Uterus (tissue), 4 donors: ENCODE data around the gene ZNF524. TPM values are rescaled to one million over a fixed set of nuclear protein-coding genes. Genes with fewer than 3 reads are reported as not detected.

Experiments used
- DNase-seq, 2 donors: peaks; one replicate each; pipeline ENCODE4 v3.0.0-alpha.2; 2019 to 2020
- H3K27ac ChIP-seq, 2 donors: fragments of 200-600 bp; sonication (generic); 1 replicate in 1 of 2; 2 replicates in 1 of 2; pipeline ENCODE4 v1.5.1; 2016 to 2018
- H3K27me3 ChIP-seq, 2 donors: fragments of 200-600 bp; sonication (generic); one replicate each; pipeline ENCODE4 v1.5.1; 2018 to 2019; ENCODE audit warnings: control low read depth in 1 of 2
- H3K36me3 ChIP-seq, 2 donors: fragments of 200-600 bp; sonication (generic); one replicate each; pipeline ENCODE4 v1.5.1; 2019; ENCODE audit warnings: control low read depth in 1 of 2
- H3K4me1 ChIP-seq, 2 donors: fragments of 200-600 bp; sonication (generic); one replicate each; pipeline ENCODE4 v1.5.1; 2018 to 2019; ENCODE audit warnings: control low read depth in 1 of 2
- H3K4me3 ChIP-seq, 2 donors: fragments of 200-600 bp; sonication (generic); 1 replicate in 1 of 2; 2 replicates in 1 of 2; pipeline ENCODE4 v1.5.1; 2018 to 2019; ENCODE audit warnings: mild to moderate bottlenecking in 1 of 2
- H3K9me3 ChIP-seq, 2 donors: fragments of 200-600 bp; sonication (generic); one replicate each; pipeline ENCODE4 v1.5.1; 2019; ENCODE audit warnings: control low read depth in 1 of 2
- POLR2A ChIP-seq, 2 donors: fragments of 450-650 bp; IDR thresholded peaks; one replicate each; pipeline ENCODE4 v1.6.1; 2016; ENCODE audit warnings: antibody characterized with exemption in 2 of 2, mild to moderate bottlenecking in 1 of 2, moderate library complexity in 1 of 2
- intact Hi-C: fragments of 100-400 bp; cut with DNase I; formaldehyde crosslinking; loops from one replicate; pipeline ENCODE4 v1.15.1; 2023; ENCODE audit warnings: low total_unique reads
- total RNA-seq, 4 donors: library from RNA; depleted of rRNA in 3 of 4; stranded (reverse); fragments of >200 nt in 3 of 4; gene quantifications; one replicate each; pipeline versions ENCODE4 v1.1.0 to v1.2.4, GENCODE V29; 2014 to 2023
- TF ChIP-seq, protein P1 (sequence below), 4 experiments: fragments of 200-600 bp in 2 of 4; fragments of 450-650 bp in 2 of 4; sonication (generic) in 2 of 4; IDR thresholded peaks; one replicate each; pipeline ENCODE4 v1.5.1; 2016 to 2019; ENCODE audit warnings: antibody characterized with exemption in 4 of 4, mild to moderate bottlenecking in 2 of 4, moderate library complexity in 1 of 4
- donor health status: DM: yes; HTN: yes; CAD: no.

ZNF524 gene
- total RNA-seq, 4 donors from 2014 or later, result 5.4 to 20.4 (median 14.6) TPM

- Histone ChIP-seq H3K4me3 (no peak overlapping the region), H3K36me3 (no peaks in the 10 kb centered on the region), H3K27me3 (no peaks in the 10 kb centered on the region), H3K27ac (no peak overlapping the region), H3K9me3 (no peaks in the 10 kb centered on the region), H3K4me1 (no peaks in the 10 kb centered on the region)
- no peak for TF ChIP-seq POLR2A (IDR thresholded peaks at IDR 0.05)
- TF ChIP-seq, protein P1, sequence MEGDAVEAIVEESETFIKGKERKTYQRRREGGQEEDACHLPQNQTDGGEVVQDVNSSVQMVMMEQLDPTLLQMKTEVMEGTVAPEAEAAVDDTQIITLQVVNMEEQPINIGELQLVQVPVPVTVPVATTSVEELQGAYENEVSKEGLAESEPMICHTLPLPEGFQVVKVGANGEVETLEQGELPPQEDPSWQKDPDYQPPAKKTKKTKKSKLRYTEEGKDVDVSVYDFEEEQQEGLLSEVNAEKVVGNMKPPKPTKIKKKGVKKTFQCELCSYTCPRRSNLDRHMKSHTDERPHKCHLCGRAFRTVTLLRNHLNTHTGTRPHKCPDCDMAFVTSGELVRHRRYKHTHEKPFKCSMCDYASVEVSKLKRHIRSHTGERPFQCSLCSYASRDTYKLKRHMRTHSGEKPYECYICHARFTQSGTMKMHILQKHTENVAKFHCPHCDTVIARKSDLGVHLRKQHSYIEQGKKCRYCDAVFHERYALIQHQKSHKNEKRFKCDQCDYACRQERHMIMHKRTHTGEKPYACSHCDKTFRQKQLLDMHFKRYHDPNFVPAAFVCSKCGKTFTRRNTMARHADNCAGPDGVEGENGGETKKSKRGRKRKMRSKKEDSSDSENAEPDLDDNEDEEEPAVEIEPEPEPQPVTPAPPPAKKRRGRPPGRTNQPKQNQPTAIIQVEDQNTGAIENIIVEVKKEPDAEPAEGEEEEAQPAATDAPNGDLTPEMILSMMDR (IDR thresholded peaks at IDR 0.05), result no peak
- no peak for DNase-seq
- intact Hi-C loops, result no loop called here
Observed at GRCh38 chr19:55619286-55619685, 19.2 kb downstream of the ZNF524 start.

DNA sequence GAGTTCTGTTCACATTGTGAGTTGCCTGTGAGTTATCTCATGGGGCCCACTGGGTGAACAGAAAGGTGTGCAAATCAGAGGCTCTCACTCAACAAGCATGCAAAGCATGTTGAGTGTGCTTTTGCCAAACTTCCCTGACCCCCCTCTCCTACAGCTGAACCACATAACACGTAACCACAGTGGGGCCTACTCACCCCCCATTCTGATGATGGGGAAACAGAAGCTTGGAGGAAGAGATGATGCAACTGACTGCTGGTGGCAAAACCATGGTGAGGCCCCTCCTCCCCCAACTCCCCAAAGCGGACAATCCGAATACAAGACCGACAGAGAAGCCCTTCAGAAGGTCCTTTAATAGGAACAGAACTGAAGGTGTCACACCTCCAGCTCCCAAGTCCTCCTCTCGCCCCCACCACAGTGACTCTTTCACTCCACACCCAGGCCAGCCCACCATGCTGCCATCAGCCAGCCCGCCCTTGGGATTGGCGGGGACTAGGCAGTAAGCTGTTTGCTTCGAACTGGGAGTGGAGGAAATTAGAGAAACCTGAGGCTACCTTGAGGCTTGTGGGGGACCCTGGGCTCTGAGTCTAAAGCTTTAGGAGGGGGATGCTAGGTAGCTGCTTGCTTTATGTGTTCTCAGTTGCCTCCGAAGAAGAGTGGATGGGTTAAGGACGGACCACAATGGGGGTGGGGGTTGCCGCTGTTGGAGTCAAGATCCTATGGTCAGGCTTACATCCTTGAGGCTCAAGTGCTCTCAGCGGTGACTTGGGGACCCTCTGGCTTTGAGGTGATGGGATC lies 20.5 kb downstream of the ZNF524 start:
- H3K4me1 ChIP-seq, result no peaks in the 10 kb centered on the region
- no peaks in the 10 kb centered on the region for H3K36me3 ChIP-seq
- H3K4me3 ChIP-seq, result no peak overlapping the region
- H3K27ac ChIP-seq, result no peak overlapping the region
- intact Hi-C loops, result no loop called here
- H3K9me3 ChIP-seq, result no peaks in the 10 kb centered on the region
- no peak for DNase-seq
- TF ChIP-seq POLR2A (IDR thresholded peaks at IDR 0.05), result no peak
- TF ChIP-seq, protein P1 (IDR thresholded peaks at IDR 0.05), result no peak
- no peaks in the 10 kb centered on the region for H3K27me3 ChIP-seq

DNA sequence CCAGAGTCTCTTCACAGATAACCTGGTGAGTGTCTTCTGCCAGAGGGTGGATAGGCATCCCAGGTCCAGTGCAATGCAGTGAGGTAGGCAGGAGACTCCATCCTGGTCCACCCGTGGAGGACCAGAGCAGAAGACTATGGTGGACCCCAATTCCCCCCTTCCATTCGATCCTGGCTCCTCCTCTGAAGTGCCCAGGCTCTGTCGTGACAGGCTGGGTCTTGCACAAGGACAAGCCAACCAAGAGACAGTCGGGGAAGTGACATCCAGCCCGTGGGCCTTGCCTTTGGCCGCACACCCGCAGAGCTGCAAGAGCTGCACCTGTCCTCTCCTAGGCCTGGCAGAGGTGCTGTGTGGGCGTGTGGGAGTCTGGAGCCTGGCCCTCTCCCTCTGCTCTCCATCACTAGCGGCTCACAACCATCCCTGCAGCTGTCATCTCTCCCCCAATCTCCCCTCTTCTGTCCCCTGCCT lies 21.2 kb downstream of the ZNF524 start:
- H3K4me3 ChIP-seq, result no peak overlapping the region
- no peaks in the 10 kb centered on the region for H3K9me3 ChIP-seq
- H3K4me1 ChIP-seq, result no peaks in the 10 kb centered on the region
- TF ChIP-seq, protein P1 (IDR thresholded peaks at IDR 0.05), result no peak
- TF ChIP-seq POLR2A (IDR thresholded peaks at IDR 0.05), result no peak
- no peak for DNase-seq
- no peaks in the 10 kb centered on the region for H3K36me3 ChIP-seq
- H3K27ac ChIP-seq, result no peak overlapping the region
- H3K27me3 ChIP-seq, result no peaks in the 10 kb centered on the region
- intact Hi-C loops, result no loop called here

- no peak overlapping the region for H3K27ac ChIP-seq
- TF ChIP-seq, protein P1 (IDR thresholded peaks at IDR 0.05), result no peak
- TF ChIP-seq POLR2A (IDR thresholded peaks at IDR 0.05), result no peak
- H3K27me3 ChIP-seq, result no peaks in the 10 kb centered on the region
- no peaks in the 10 kb centered on the region for H3K36me3 ChIP-seq
- intact Hi-C loops, result no loop called here
- H3K4me3 ChIP-seq, result no peak overlapping the region
- no peaks in the 10 kb centered on the region for H3K4me1 ChIP-seq
- H3K9me3 ChIP-seq, result no peaks in the 10 kb centered on the region
- no peak for DNase-seq
Observed at GRCh38 chr19:55621673-55622231, 21.7 kb downstream of the ZNF524 start.

- no peak for DNase-seq
- H3K9me3 ChIP-seq, result no peaks in the 10 kb centered on the region
- H3K36me3 ChIP-seq, result no peaks in the 10 kb centered on the region
- no peak overlapping the region for H3K4me3 ChIP-seq
- H3K27ac ChIP-seq, result no peak overlapping the region
- intact Hi-C loops, result no loop called here
- H3K27me3 ChIP-seq, result no peaks in the 10 kb centered on the region
- H3K4me1 ChIP-seq, result no peaks in the 10 kb centered on the region
- TF ChIP-seq POLR2A (IDR thresholded peaks at IDR 0.05), result no peak
- TF ChIP-seq, protein P1 (IDR thresholded peaks at IDR 0.05), result no peak
Observed at GRCh38 chr19:55622242-55622969, 22.3 kb downstream of the ZNF524 start.
